SK-N-MC (cell line): ENCODE measurements around the gene LCN1.

ENCODE experiments used
- EZH2 ChIP-seq: fragments of 200-600 bp; sonication (generic); IDR thresholded peaks from one replicate; pipeline ENCODE4 v1.6.1; 2017; ENCODE audit warnings: antibody characterized with exemption
- POLR2AphosphoS5 ChIP-seq: IDR thresholded peaks from 2 replicates; pipeline ENCODE4 v1.6.1; 2012; ENCODE audit warnings: mild to moderate bottlenecking, low read depth, low read length, borderline replicate concordance

- TF ChIP-seq EZH2, result no peak
- no peak for TF ChIP-seq POLR2AphosphoS5
Observed at GRCh38 chr9:135517407-135517822, 3.8 kb upstream of the LCN1 start.
